Vagina (tissue), 2 donors: ENCODE results near the gene RNF8. TPM values are rescaled to one million over a fixed set of nuclear protein-coding genes. Genes with fewer than 3 reads are reported as not detected.

Source experiments
- DNase-seq, 2 donors: peaks; one replicate each; pipeline ENCODE4 v3.0.0-alpha.2; 2017; ENCODE audit errors: extremely low spot score in 2 of 2
- H3K27ac ChIP-seq: fragments of 200-600 bp; sonication (generic); one replicate; pipeline ENCODE4 v1.5.1; 2019
- H3K27me3 ChIP-seq: fragments of 200-600 bp; sonication (generic); one replicate; pipeline ENCODE4 v1.5.1; 2019
- H3K36me3 ChIP-seq, 2 donors: fragments of 200-600 bp; sonication (generic); one replicate each; pipeline ENCODE4 v1.5.1; 2017 to 2019
- H3K4me1 ChIP-seq: fragments of 200-600 bp; sonication (generic); one replicate; pipeline ENCODE4 v1.5.1; 2019
- H3K4me3 ChIP-seq, 2 donors: fragments of 200-600 bp; sonication (generic); 1 replicate in 1 of 2; 2 replicates in 1 of 2; pipeline ENCODE4 v1.5.1; 2016 to 2019
- H3K9me3 ChIP-seq: fragments of 200-600 bp; sonication (generic); one replicate; pipeline ENCODE4 v1.5.1; 2019
- CTCF ChIP-seq, 3 experiments: fragments of 450-650 bp in 2 of 3; fragments of 200-600 bp in 1 of 3; sonication (generic) in 1 of 3; IDR thresholded peaks; one replicate each; pipeline ENCODE4 v1.5.1; 2017 to 2019; ENCODE audit warnings: antibody characterized with exemption in 3 of 3, mild to moderate bottlenecking in 2 of 3, moderate library complexity in 2 of 3
- POLR2A ChIP-seq, 2 donors: fragments of 450-650 bp; IDR thresholded peaks; one replicate each; pipeline ENCODE4 v1.6.1; 2017; ENCODE audit warnings: antibody characterized with exemption in 2 of 2, mild to moderate bottlenecking in 2 of 2, moderate library complexity in 2 of 2
- POLR2AphosphoS5 ChIP-seq, 2 donors: sonication (generic); formaldehyde crosslinking; IDR thresholded peaks; one replicate each; pipeline ENCODE4 v1.9.0; 2017; ENCODE audit warnings: antibody characterized with exemption in 2 of 2, mild to moderate bottlenecking in 2 of 2, low read depth in 1 of 2; ENCODE audit not compliant: insufficient read depth in 1 of 2
- intact Hi-C: fragments of 100-400 bp; cut with DNase I; formaldehyde crosslinking; loops from one replicate; pipeline ENCODE4 v1.15.1; 2023
- total RNA-seq: library from RNA; depleted of rRNA; stranded (reverse); fragments of >200 nt; gene quantifications from one replicate; pipeline ENCODE4 v1.2.3, GENCODE V29; 2016

RNF8 gene
- total RNA-seq, 1 donor from 2014 or later, result 15.0 TPM

DNA sequence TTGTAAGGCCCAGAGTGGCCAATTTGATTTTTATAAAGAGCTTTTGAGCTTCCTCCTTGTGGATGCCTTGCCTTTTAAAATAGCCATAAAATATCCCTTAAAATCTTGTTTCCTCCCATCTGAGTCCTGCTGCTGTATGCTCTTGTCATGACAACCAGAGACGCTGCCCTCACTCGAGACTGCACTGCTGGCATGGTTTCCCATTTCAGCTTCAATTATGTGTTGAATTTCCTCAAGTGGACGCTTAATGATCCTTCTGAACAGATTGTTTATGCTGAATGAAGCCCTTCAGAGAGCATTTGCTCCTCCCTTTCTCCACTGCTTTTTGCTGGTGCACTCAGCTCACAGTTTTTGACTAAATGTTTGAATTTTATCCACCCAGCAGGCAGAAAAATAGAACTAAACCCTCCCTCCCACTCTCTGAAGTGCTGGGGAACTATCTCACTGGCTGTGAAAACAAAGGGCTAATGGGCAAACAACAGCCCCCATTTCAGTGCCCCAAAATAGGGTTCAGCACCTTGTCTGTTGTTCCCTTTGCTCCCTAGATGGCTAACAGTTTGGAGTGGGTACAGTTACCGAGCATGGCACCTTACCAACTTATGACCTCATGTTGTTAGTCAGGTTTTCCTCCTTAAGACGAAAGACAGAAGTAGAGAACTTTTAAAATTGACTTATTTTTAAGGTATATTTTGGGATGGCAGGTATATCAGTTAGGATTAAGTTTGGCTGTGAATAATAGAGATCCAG is 45.5 kb upstream of the RNF8 start:
- intact Hi-C loops, result no loop called here
- Histone ChIP-seq H3K36me3 (peaks cover 0 to 8% of the 10 kb centered on the region in 2 donors), H3K4me3 (no peak overlapping the region), H3K4me1 (peaks cover 16% of the 10 kb centered on the region), H3K9me3 (no peaks in the 10 kb centered on the region), H3K27me3 (no peaks in the 10 kb centered on the region), H3K27ac (peak overlapping the region; percentile 24)
- no peak for DNase-seq
- TF ChIP-seq CTCF (IDR thresholded peaks at IDR 0.05) (no peak), POLR2AphosphoS5 (IDR thresholded peaks at IDR 0.05; ENCODE audit: insufficient read depth in 1 of 2, low read depth in 1 of 2) (no peak), POLR2A (IDR thresholded peaks at IDR 0.05) (no peak)

DNA sequence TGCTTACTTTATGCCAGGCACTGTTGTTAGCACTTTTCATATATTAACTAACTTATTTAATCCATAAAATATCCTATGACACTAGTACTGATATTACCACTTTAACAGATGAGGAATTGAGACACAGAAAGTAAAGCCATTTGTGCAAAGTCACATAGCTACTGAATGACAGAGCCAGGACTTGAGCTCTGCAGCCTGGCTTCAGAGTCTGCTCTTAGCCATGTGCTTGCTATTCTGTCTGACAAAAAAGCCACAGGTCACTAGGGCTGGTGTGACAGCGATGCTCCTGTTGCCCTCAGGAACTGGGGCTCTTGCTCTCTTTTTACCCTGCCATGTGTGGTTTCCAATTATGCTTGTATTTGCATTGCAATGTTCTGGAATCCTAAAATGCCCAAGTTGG is 44.7 kb upstream of the RNF8 start:
- intact Hi-C loops, result no loop called here
- no peak for DNase-seq
- H3K4me1 ChIP-seq, result peaks cover 16% of the 10 kb centered on the region
- H3K36me3 ChIP-seq, result peaks cover 0 to 14% of the 10 kb centered on the region in 2 donors
- H3K9me3 ChIP-seq, result no peaks in the 10 kb centered on the region
- H3K27me3 ChIP-seq, result no peaks in the 10 kb centered on the region
- H3K4me3 ChIP-seq, result no peak overlapping the region
- TF ChIP-seq POLR2A (IDR thresholded peaks at IDR 0.05) (no peak), POLR2AphosphoS5 (IDR thresholded peaks at IDR 0.05; ENCODE audit: insufficient read depth in 1 of 2, low read depth in 1 of 2) (no peak), CTCF (IDR thresholded peaks at IDR 0.05) (no peak)
- no peak overlapping the region for H3K27ac ChIP-seq

GRCh38 chr6:37309692-37310091 is 44.1 kb upstream of the RNF8 start:
- no peak for DNase-seq
- TF ChIP-seq CTCF (IDR thresholded peaks at IDR 0.05), result no peak
- TF ChIP-seq POLR2AphosphoS5 (IDR thresholded peaks at IDR 0.05; ENCODE audit: insufficient read depth in 1 of 2, low read depth in 1 of 2), result no peak
- no peak for TF ChIP-seq POLR2A (IDR thresholded peaks at IDR 0.05)
- H3K4me1 ChIP-seq, result peaks cover 16% of the 10 kb centered on the region
- peaks cover 0 to 18% of the 10 kb centered on the region in 2 donors for H3K36me3 ChIP-seq
- no peaks in the 10 kb centered on the region for H3K27me3 ChIP-seq
- H3K27ac ChIP-seq, result no peak overlapping the region
- intact Hi-C loops, result no loop called here
- H3K9me3 ChIP-seq, result no peaks in the 10 kb centered on the region
- no peak overlapping the region for H3K4me3 ChIP-seq

GRCh38 chr6:37310966-37311365 is 42.8 kb upstream of the RNF8 start:
- H3K27me3 ChIP-seq, result no peaks in the 10 kb centered on the region
- H3K36me3 ChIP-seq, result peaks cover 0 to 25% of the 10 kb centered on the region in 2 donors
- TF ChIP-seq POLR2AphosphoS5 (IDR thresholded peaks at IDR 0.05; ENCODE audit: insufficient read depth in 1 of 2, low read depth in 1 of 2) (no peak), CTCF (IDR thresholded peaks at IDR 0.05) (no peak), POLR2A (IDR thresholded peaks at IDR 0.05) (no peak)
- no peak for DNase-seq
- H3K9me3 ChIP-seq, result no peaks in the 10 kb centered on the region
- peaks cover 16% of the 10 kb centered on the region for H3K4me1 ChIP-seq
- intact Hi-C loops, result no loop called here
- H3K4me3 ChIP-seq, result no peak overlapping the region
- no peak overlapping the region for H3K27ac ChIP-seq

- H3K4me1 ChIP-seq, result peaks cover 16% of the 10 kb centered on the region
- H3K4me3 ChIP-seq, result no peak overlapping the region
- TF ChIP-seq CTCF (IDR thresholded peaks at IDR 0.05) (no peak), POLR2A (IDR thresholded peaks at IDR 0.05) (no peak), POLR2AphosphoS5 (IDR thresholded peaks at IDR 0.05; ENCODE audit: insufficient read depth in 1 of 2, low read depth in 1 of 2) (no peak)
- no peak overlapping the region for H3K27ac ChIP-seq
- H3K36me3 ChIP-seq, result peaks cover 0 to 34% of the 10 kb centered on the region in 2 donors
- no peaks in the 10 kb centered on the region for H3K9me3 ChIP-seq
- no peaks in the 10 kb centered on the region for H3K27me3 ChIP-seq
- DNase-seq, result no peak
- intact Hi-C loops, result no loop called here
Observed at GRCh38 chr6:37311741-37312473, 41.9 kb upstream of the RNF8 start.
